SK-N-SH (cell line): ENCODE measurements around the gene RBM4B. TPM values are rescaled to one million over a fixed set of nuclear protein-coding genes. Genes with fewer than 3 reads are reported as not detected.

Experiments used
- CTCF ChIA-PET: fragments of 300-600, 350-600 bp; formaldehyde crosslinking; extraction: SDS; loops from one replicate; lab custom pipeline; 2021; lab: Yijun Ruan, JAX
- POLR2A ChIA-PET: fragments of 350-600 bp; sonication (Branson Sonifier 250); formaldehyde crosslinking; extraction: SDS; loops from one replicate; lab custom pipeline; 2020; ENCODE audit warnings: antibody characterized with exemption, inconsistent platforms; lab: Yijun Ruan, JAX
- DNase-seq: peaks from one replicate; pipeline ENCODE4 v3.0.0; 2012
- H2AFZ ChIP-seq: fragments of 200-600 bp; sonication (generic); 2 replicates; pipeline ENCODE4 v1.8.1; 2016; ENCODE audit warnings: antibody characterized with exemption, mild to moderate bottlenecking, low read depth
- H3F3A ChIP-seq: fragments of 200-600 bp; sonication (generic); replicated peaks from 2 replicates; pipeline ENCODE3; 2016; ENCODE audit warnings: antibody characterized with exemption, mild to moderate bottlenecking; ENCODE audit not compliant: insufficient read depth
- H3K27ac ChIP-seq, 2 experiments: fragments of 200-500 bp in 1 of 2; fragments of 200-600 bp in 1 of 2; sonication (Bioruptor generic) in 1 of 2; sonication (generic), shearing (Covaris generic) in 1 of 2; 2 replicates each; pipeline versions ENCODE4 v1.5.1 to v1.6.1; 2014 to 2016; ENCODE audit warnings: low read depth in 2 of 2, inconsistent platforms in 1 of 2, low read length in 1 of 2, mild to moderate bottlenecking in 1 of 2, mixed read lengths in 1 of 2
- H3K27me3 ChIP-seq: fragments of 200-600 bp; sonication (generic), shearing (Covaris generic); 2 replicates; pipeline ENCODE4 v1.6.1; 2016; ENCODE audit warnings: mixed run types; ENCODE audit not compliant: insufficient read depth
- H3K36me3 ChIP-seq, 2 experiments: fragments of 200-500 bp in 1 of 2; fragments of 200-600 bp in 1 of 2; sonication (Bioruptor generic) in 1 of 2; sonication (generic) in 1 of 2; replicated peaks in 1 of 2; 2 replicates each; pipeline versions ENCODE3 to v1.5.1; 2014 to 2016; ENCODE audit warnings: low read length in 1 of 2, mild to moderate bottlenecking in 1 of 2; ENCODE audit not compliant: insufficient read depth in 2 of 2, control insufficient read depth in 1 of 2
- H3K4me1 ChIP-seq, 2 experiments: fragments of 200-500 bp in 1 of 2; fragments of 200-600 bp in 1 of 2; sonication (Bioruptor generic) in 1 of 2; sonication (generic), shearing (Covaris generic) in 1 of 2; 2 replicates each; pipeline versions ENCODE4 v1.5.1 to v1.6.1; 2014 to 2016; ENCODE audit warnings: low read depth in 1 of 2, low read length in 1 of 2, mixed run types in 1 of 2; ENCODE audit not compliant: insufficient read depth in 2 of 2, control insufficient read depth in 1 of 2
- H3K4me2 ChIP-seq: fragments of 200-600 bp; sonication (generic), shearing (Covaris generic); 2 replicates; pipeline ENCODE4 v1.6.1; 2017; ENCODE audit warnings: mixed run types
- H3K4me3 ChIP-seq, 2 experiments: fragments of 200-500 bp in 1 of 2; fragments of 200-600 bp in 1 of 2; sonication (Bioruptor generic) in 1 of 2; sonication (generic), shearing (Covaris generic) in 1 of 2; 2 replicates each; pipeline versions ENCODE4 v1.5.1 to v1.8.1; 2014 to 2016; ENCODE audit warnings: low read depth in 2 of 2, inconsistent platforms in 1 of 2, low read length in 1 of 2, mild to moderate bottlenecking in 1 of 2, mixed read lengths in 1 of 2, moderate library complexity in 1 of 2
- H3K79me2 ChIP-seq: fragments of 200-600 bp; sonication (generic); 2 replicates; pipeline ENCODE4 v1.8.1; 2017; ENCODE audit warnings: mild to moderate bottlenecking; ENCODE audit not compliant: insufficient read depth
- H3K9ac ChIP-seq: fragments of 200-600 bp; sonication (generic); 2 replicates; pipeline ENCODE4 v1.6.1; 2017; ENCODE audit warnings: mixed run types
- H3K9me2 ChIP-seq: fragments of 200-600 bp; sonication (generic); 2 replicates; pipeline ENCODE4 v1.6.1; 2017; ENCODE audit warnings: mixed run types
- H3K9me3 ChIP-seq: fragments of 200-600 bp; sonication (generic); 2 replicates; pipeline ENCODE4 v1.6.1; 2017; ENCODE audit warnings: mixed run types, mild to moderate bottlenecking, moderate library complexity
- H4K20me1 ChIP-seq: fragments of 200-600 bp; sonication (generic); 2 replicates; pipeline ENCODE4 v1.6.1; 2017; ENCODE audit warnings: mild to moderate bottlenecking, mixed run types; ENCODE audit not compliant: insufficient read depth
- CHD2 ChIP-seq: fragments of 150-350 bp; IDR thresholded peaks from 2 replicates; pipeline ENCODE4 v1.6.1; 2018; ENCODE audit warnings: low read length; ENCODE audit not compliant: partially characterized antibody
- FOSL2 ChIP-seq: IDR thresholded peaks from 2 replicates; pipeline ENCODE4 v1.4.0; 2012; ENCODE audit warnings: low read depth, mild to moderate bottlenecking, moderate library complexity, borderline replicate concordance
- FOXJ3 ChIP-seq: sonication (generic); formaldehyde crosslinking; IDR thresholded peaks from 2 replicates; pipeline ENCODE4 v1.5.1; 2020; ENCODE audit warnings: mild to moderate bottlenecking, missing genetic modification reagents
- GATA2 ChIP-seq: sonication (generic); formaldehyde crosslinking; IDR thresholded peaks from 2 replicates; pipeline ENCODE4 v1.5.0; 2020; ENCODE audit warnings: mild to moderate bottlenecking, missing genetic modification reagents
- MAX ChIP-seq: IDR thresholded peaks from 2 replicates; pipeline ENCODE4 v1.4.0; 2012; ENCODE audit warnings: low read depth
- MXI1 ChIP-seq: IDR thresholded peaks from 2 replicates; pipeline ENCODE4 v1.6.1; 2012; ENCODE audit warnings: mild to moderate bottlenecking, low read depth, low read length, improper control_type of control experiment
- NFIC ChIP-seq: IDR thresholded peaks from 2 replicates; pipeline ENCODE4 v1.4.0; 2012; ENCODE audit warnings: borderline replicate concordance
- NRF1 ChIP-seq: IDR thresholded peaks from 2 replicates; pipeline ENCODE4 v1.6.1; 2012; ENCODE audit warnings: low read depth, mild to moderate bottlenecking, low read length
- PBX3 ChIP-seq: IDR thresholded peaks from 2 replicates; pipeline ENCODE4; 2012
- POLR2AphosphoS5 ChIP-seq: IDR thresholded peaks from 2 replicates; pipeline ENCODE4 v1.6.1; 2012; ENCODE audit warnings: low read depth, low read length
- RAD21 ChIP-seq: IDR thresholded peaks from 2 replicates; pipeline ENCODE4 v1.6.1; 2012; ENCODE audit warnings: mild to moderate bottlenecking, low read length
- RCOR1 ChIP-seq: fragments of 150-350 bp; IDR thresholded peaks from 2 replicates; pipeline ENCODE4 v1.6.1; 2017; ENCODE audit warnings: antibody characterized with exemption, low read length
- REST ChIP-seq: IDR thresholded peaks from 2 replicates; pipeline ENCODE4 v1.6.1; 2012; ENCODE audit warnings: mild to moderate bottlenecking, low read depth, low read length, moderate library complexity
- RFX5 ChIP-seq: IDR thresholded peaks from 2 replicates; pipeline ENCODE4 v1.6.1; 2012; ENCODE audit warnings: mild to moderate bottlenecking, improper control_type of control experiment, low read length
- SIN3A ChIP-seq: IDR thresholded peaks from 2 replicates; pipeline ENCODE4 v1.6.1; 2012; ENCODE audit warnings: low read depth, mild to moderate bottlenecking, low read length, moderate library complexity, borderline replicate concordance
- TCF12 ChIP-seq: IDR thresholded peaks from 2 replicates; pipeline ENCODE4 v1.4.0; 2012
- TEAD4 ChIP-seq: IDR thresholded peaks from 2 replicates; pipeline ENCODE4 v1.4.0; 2012; ENCODE audit warnings: mild to moderate bottlenecking, borderline replicate concordance; ENCODE audit not compliant: insufficient read depth
- USF1 ChIP-seq: IDR thresholded peaks from 2 replicates; pipeline ENCODE4 v1.4.0; 2012; ENCODE audit warnings: low read depth, borderline replicate concordance
- USF2 ChIP-seq: fragments of 150-350 bp; IDR thresholded peaks from 2 replicates; pipeline ENCODE4 v1.6.1; 2017; ENCODE audit warnings: antibody characterized with exemption, low read length, low read depth, borderline replicate concordance
- YY1 ChIP-seq: IDR thresholded peaks from 2 replicates; pipeline ENCODE4 v1.4.0; 2012; ENCODE audit warnings: low read depth, mild to moderate bottlenecking
- WGBS: methylation state at CpG from one replicate; pipeline ENCODE4 v1.1.6; 2017; ENCODE audit warnings: low lambda C conversion rate; 5-methylcytosine and 5-hydroxymethylcytosine counted together
- polyA plus RNA-seq, 3 experiments: library from polyadenylated mRNA; depleted of rRNA; stranded (reverse); fragments of >200 nt; gene quantifications; 2 replicates each; pipeline ENCODE4 v1.2.3, GENCODE V29; 2012

Gene RBM4B
- polyA plus RNA-seq, 1 of the 3 experiments (the other 2 are of a cell fraction), result 31.1 TPM

GRCh38 chr11:66628061-66628603 is 49.6 kb downstream of the RBM4B start:
- H3K27ac ChIP-seq, result no peak overlapping the region
- H3K4me2 ChIP-seq, result no peak overlapping the region
- peaks cover 3% of the 10 kb centered on the region for H3F3A ChIP-seq
- H2AFZ ChIP-seq, result no peak overlapping the region
- H3K9me2 ChIP-seq, result no peaks in the 10 kb centered on the region
- no peaks in the 10 kb centered on the region for H3K4me1 ChIP-seq
- peaks cover 100% of the 10 kb centered on the region for H3K79me2 ChIP-seq
- no peak overlapping the region for H3K9ac ChIP-seq
- ChIA-PET CTCF (no interaction called here), POLR2A (interaction anchor here (1.2 to 1.7 kb wide), 2 partner anchors 10 to 12 kb away, joined by 4 to 5 read pairs; partner anchors contain the start of genes RBM14 and RBM4)
- H3K4me3 ChIP-seq, result no peak overlapping the region
- TF ChIP-seq TEAD4 (no peak), GATA2 (CRISPR knock-in tag) (no peak), RFX5 (no peak), NRF1 (no peak), FOXJ3 (no peak), YY1 (no peak), POLR2AphosphoS5 (no peak), SIN3A (no peak), NFIC (no peak), MAX (no peak), USF2 (no peak), FOSL2 (no peak), TCF12 (no peak), CHD2 (no peak), USF1 (no peak)
- 87% methylated on average over 6 of the region's 7 CpGs for WGBS
- no peak for DNase-seq
- H4K20me1 ChIP-seq, result peaks cover 88% of the 10 kb centered on the region
- H3K9me3 ChIP-seq, result no peaks in the 10 kb centered on the region
- H3K27me3 ChIP-seq, result no peaks in the 10 kb centered on the region
- H3K36me3 ChIP-seq, result peaks cover 67 to 68% of the 10 kb centered on the region in 2 experiments

- ChIA-PET CTCF (no interaction called here), POLR2A (interaction anchor here (1.2 to 1.3 kb wide), 2 partner anchors 8 to 12 kb away, joined by 3 to 7 read pairs; partner anchors contain the start of gene RBM4)
- H3K36me3 ChIP-seq, result peaks cover 70 to 73% of the 10 kb centered on the region in 2 experiments
- H2AFZ ChIP-seq, result no peak overlapping the region
- no peak overlapping the region for H3K4me2 ChIP-seq
- WGBS, result 96% methylated on average over 7 of the region's 7 CpGs
- H3K27me3 ChIP-seq, result no peaks in the 10 kb centered on the region
- H3K9ac ChIP-seq, result no peak overlapping the region
- H3K9me2 ChIP-seq, result no peaks in the 10 kb centered on the region
- no peak for TF ChIP-seq REST
- no peak for TF ChIP-seq TCF12
- TF ChIP-seq MXI1, result no peak
- no peak for TF ChIP-seq FOXJ3
- TF ChIP-seq PBX3, result no peak
- TF ChIP-seq RFX5, result no peak
- TF ChIP-seq RAD21, result no peak
- TF ChIP-seq GATA2 (CRISPR knock-in tag), result no peak
- TF ChIP-seq RCOR1, result no peak
- no peak for TF ChIP-seq TEAD4
- no peak for DNase-seq
- H3K79me2 ChIP-seq, result peaks cover 100% of the 10 kb centered on the region
- no peak overlapping the region for H3K27ac ChIP-seq
- no peaks in the 10 kb centered on the region for H3F3A ChIP-seq
- no peak overlapping the region for H3K4me3 ChIP-seq
- peaks cover 88% of the 10 kb centered on the region for H4K20me1 ChIP-seq
- H3K9me3 ChIP-seq, result no peaks in the 10 kb centered on the region
- no peaks in the 10 kb centered on the region; a peak in 1 of 4 replicates for H3K4me1 ChIP-seq
These were observed 50.8 kb downstream of the RBM4B start for GRCh38 chr11:66626926-66627325.
